Thoracic aorta (tissue), 2 donors: ENCODE results near the gene CDC42BPA. TPM values are rescaled to one million over a fixed set of nuclear protein-coding genes. Genes with fewer than 3 reads are reported as not detected.

Experiments used
- ATAC-seq: fragments of 150-250 bp; one replicate; pipeline ENCODE4 v1.8.0; 2017; ENCODE audit warnings: low read depth; ENCODE audit not compliant: insufficient number of reproducible peaks, low FRiP score
- DNase-seq: peaks from one replicate; pipeline ENCODE4 v3.0.0-alpha.2; 2020; ENCODE audit warnings: low spot score
- H3K27ac ChIP-seq, 2 donors: fragments of 200-600 bp; sonication (generic); 1 replicate in 1 of 2; 2 replicates in 1 of 2; pipeline ENCODE4 v1.5.1; 2016; ENCODE audit warnings: mild to moderate bottlenecking in 2 of 2, moderate library complexity in 2 of 2
- H3K27me3 ChIP-seq: fragments of 200-600 bp; sonication (generic); replicated peaks from 2 replicates; pipeline ENCODE4 v1.6.0; 2016; ENCODE audit warnings: mild to moderate bottlenecking; ENCODE audit not compliant: insufficient read depth
- H3K36me3 ChIP-seq: fragments of 200-600 bp; sonication (generic); one replicate; pipeline ENCODE4 v1.5.1; 2016
- H3K4me1 ChIP-seq, 2 donors: fragments of 200-600 bp; sonication (generic); 1 replicate in 1 of 2; 2 replicates in 1 of 2; pipeline versions ENCODE4 v1.5.1 to v1.6.0; 2016; ENCODE audit warnings: low read depth in 2 of 2, mild to moderate bottlenecking in 1 of 2; ENCODE audit not compliant: control insufficient read depth in 1 of 2
- H3K4me3 ChIP-seq: fragments of 200-600 bp; sonication (generic); 2 replicates; pipeline ENCODE4 v1.5.1; 2016; ENCODE audit warnings: mild to moderate bottlenecking
- H3K9me3 ChIP-seq: fragments of 200-600 bp; sonication (generic); 2 replicates; pipeline ENCODE4 v1.5.1; 2016
- CTCF ChIP-seq: fragments of 200-600 bp; sonication (generic); IDR thresholded peaks from one replicate; pipeline ENCODE4 v1.5.1; 2019; ENCODE audit warnings: antibody characterized with exemption
- total RNA-seq, 2 donors: library from RNA; depleted of rRNA; stranded (reverse); fragments of >200 nt; gene quantifications; one replicate each; pipeline versions ENCODE4 v1.1.0 to v1.2.3, GENCODE V29; 2016

CDC42BPA gene
- total RNA-seq, 2 donors from 2014 or later: 62.4 to 89.7 TPM

- no peaks in the 10 kb centered on the region for H3K4me1 ChIP-seq
- no peak overlapping the region for H3K4me3 ChIP-seq
- H3K36me3 ChIP-seq: no peaks in the 10 kb centered on the region
- H3K9me3 ChIP-seq: peaks cover 6% of the 10 kb centered on the region
- ATAC-seq: no peak
- TF ChIP-seq CTCF: no peak
- no peaks in the 10 kb centered on the region for H3K27me3 ChIP-seq
- no peak for DNase-seq
- H3K27ac ChIP-seq: no peak overlapping the region
Measured at GRCh38 chr1:227335242-227336020, 17.1 kb upstream of the CDC42BPA start.

- TF ChIP-seq CTCF: no peak
- H3K27ac ChIP-seq: no peak overlapping the region
- ATAC-seq: no peak
- no peak for DNase-seq
- H3K27me3 ChIP-seq: no peaks in the 10 kb centered on the region
- peaks cover 6% of the 10 kb centered on the region for H3K9me3 ChIP-seq
- no peaks in the 10 kb centered on the region for H3K4me1 ChIP-seq
- no peak overlapping the region for H3K4me3 ChIP-seq
- H3K36me3 ChIP-seq: no peaks in the 10 kb centered on the region
Measured at GRCh38 chr1:227333423-227333822, 15.1 kb upstream of the CDC42BPA start.

GRCh38 chr1:227330279-227331076 is 12.2 kb upstream of the CDC42BPA start:
- no peak for ATAC-seq
- TF ChIP-seq CTCF: no peak
- no peak for DNase-seq
- Histone ChIP-seq H3K4me1 (no peaks in the 10 kb centered on the region), H3K4me3 (no peak overlapping the region), H3K27me3 (no peaks in the 10 kb centered on the region), H3K36me3 (no peaks in the 10 kb centered on the region), H3K27ac (no peak overlapping the region), H3K9me3 (peaks cover 6% of the 10 kb centered on the region)

GRCh38 chr1:227328405-227329019 is 10.2 kb upstream of the CDC42BPA start:
- Histone ChIP-seq H3K4me1 (no peaks in the 10 kb centered on the region), H3K27ac (no peak overlapping the region), H3K36me3 (no peaks in the 10 kb centered on the region), H3K9me3 (peaks cover 4% of the 10 kb centered on the region), H3K27me3 (no peaks in the 10 kb centered on the region), H3K4me3 (no peak overlapping the region)
- DNase-seq: no peak
- ATAC-seq: no peak
- no peak for TF ChIP-seq CTCF

GRCh38 chr1:227325156-227325555 is 6.9 kb upstream of the CDC42BPA start:
- Histone ChIP-seq H3K27ac (no peak overlapping the region), H3K36me3 (no peaks in the 10 kb centered on the region), H3K9me3 (no peaks in the 10 kb centered on the region), H3K27me3 (no peaks in the 10 kb centered on the region), H3K4me1 (no peaks in the 10 kb centered on the region), H3K4me3 (no peak overlapping the region)
- no peak for DNase-seq
- no peak for TF ChIP-seq CTCF
- no peak for ATAC-seq
